Stimulated activated CD4-positive, alpha-beta T cell treated with anti-CD3 and anti-CD28 coated beads, Interleukin-1b, Interleukin-23, amount 100 ng/mL, for 1 hour (primary cell): ENCODE results near the gene TEX30.
A peak's percentile ranks its signal among the peaks of the same experiment; 100 is the strongest.
"Not testable (repeated sequence)": the region's sequence is repeated elsewhere in the genome, so short reads cannot be mapped to it uniquely, and the experiment has no call there.

Experiments used
- DNase-seq, 2 donors: peaks; one replicate each; pipeline ENCODE4 v3.0.0-alpha.2; 2020; ENCODE audit warnings: low read depth in 2 of 2

TEX30 gene

DNA sequence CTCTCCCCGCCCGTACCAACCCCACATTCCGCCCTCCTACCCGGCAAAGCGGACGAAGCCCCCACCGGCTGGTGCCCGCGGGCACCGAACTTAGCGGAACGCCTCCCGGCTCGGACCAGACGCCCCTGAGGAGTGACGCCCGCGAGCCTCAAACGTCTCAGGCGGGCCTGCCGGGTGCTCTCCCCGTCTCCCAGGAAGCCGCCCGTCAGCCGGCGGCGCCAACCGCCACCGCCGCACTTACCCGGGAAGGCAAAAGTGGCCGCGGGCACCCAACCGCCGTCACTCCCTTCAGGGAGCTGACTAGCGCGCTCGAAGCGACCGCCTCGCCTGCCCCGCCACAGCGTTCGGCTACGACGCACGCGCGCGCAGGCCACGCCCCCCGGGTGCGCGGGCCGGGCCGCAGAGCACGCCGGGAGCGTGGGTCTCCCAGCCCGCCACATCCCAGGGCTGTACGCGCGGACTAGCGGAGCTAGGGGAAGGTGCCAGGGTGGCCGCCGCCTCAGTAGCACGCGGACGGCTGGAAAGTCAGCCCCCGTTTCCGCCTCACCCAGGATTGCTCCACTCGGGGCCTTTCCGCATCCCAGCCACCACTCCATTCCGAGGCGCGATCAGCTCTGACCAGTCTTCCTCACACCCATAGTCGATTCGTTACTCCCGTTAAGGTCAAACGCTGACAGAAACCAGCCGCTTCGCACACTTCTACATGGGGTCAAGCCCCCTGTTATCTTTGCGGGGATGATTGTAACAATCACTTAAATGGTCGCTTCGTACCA lies at the start of gene TEX30:
Gene TEX30 (minus strand): TSS at position 346 of the 773 bp plus-strand sequence. CDS start 3,760 bp downstream, outside the sequence.
- peak; percentile 69 to 79 for DNase-seq

DNA sequence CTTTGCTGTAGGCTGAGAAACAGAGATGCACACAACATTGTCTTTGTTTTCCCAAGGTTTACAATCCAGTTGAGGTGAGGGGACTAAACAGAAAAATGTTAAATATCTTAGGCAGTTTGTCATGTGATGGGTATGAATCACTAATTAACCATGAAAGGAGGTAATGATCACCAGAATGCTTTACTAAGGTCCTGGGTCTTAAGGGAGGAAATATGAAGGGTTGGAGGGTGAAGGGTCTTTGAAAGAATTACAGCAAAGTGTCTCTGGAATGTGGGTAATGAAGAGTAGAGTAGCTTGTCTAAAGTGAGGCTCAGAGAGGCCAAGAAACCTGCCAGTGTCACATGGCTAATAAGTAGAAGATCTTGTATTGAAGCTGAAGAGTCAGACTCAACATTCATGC lies 44.3 kb upstream of the TEX30 start:
- DNase-seq = no peak

DNA sequence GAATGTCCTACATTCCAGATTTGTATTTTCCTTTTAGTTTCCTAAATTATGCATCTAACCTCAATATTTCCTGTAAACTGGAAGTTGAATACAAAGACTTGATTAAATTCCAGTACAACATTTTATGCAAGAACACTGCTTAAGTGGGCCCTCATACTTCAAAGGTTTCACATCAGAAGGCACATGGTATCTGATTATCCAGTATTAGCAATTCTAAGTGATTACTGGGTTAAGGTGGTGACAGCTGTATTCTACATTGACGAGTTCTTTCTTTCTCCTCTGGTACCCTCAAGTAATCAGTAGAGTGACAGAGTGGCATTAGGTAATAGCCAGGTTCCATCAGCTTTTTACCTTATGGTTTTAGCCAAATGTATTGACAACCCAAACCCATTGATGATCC lies 43.7 kb upstream of the TEX30 start:
- no peak for DNase-seq

DNA sequence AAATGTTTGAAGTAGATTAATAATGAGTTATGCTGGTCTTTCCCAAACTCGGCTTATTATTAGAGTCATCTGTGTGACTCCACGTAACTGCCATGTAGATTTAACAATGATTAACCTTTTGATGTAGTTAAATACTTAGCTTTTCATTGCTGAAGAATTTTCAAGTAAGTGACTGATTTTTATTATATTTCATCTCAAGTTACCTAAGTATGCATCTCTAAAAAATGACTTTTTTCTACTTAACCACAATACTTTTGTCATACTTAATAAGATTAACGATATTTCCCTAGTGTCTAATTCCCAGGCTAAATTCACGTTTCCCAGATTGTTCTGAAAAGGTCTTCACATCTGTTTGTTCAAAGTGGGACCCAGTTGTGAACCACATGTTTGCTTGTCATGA lies 43.1 kb upstream of the TEX30 start:
- DNase-seq = no peak

DNA sequence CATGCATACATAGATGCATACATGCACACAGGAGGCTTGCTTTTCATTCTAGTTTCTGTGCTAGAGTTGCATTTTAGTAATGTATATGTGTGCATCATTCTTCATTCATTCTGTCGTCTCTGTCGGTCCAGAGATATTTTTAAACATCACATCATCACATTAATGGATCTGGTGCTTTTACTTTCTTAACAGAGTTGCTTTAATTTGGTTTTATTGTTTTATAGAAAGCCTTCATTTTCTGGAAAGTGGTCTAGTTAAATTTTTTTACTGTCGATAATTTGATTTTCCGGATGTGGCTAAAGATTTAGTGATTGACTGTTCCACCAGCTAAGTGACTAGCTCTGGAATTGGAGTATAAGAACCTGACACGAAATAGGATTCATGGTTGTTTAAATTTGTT lies 42.2 kb upstream of the TEX30 start:
- no peak for DNase-seq

DNA sequence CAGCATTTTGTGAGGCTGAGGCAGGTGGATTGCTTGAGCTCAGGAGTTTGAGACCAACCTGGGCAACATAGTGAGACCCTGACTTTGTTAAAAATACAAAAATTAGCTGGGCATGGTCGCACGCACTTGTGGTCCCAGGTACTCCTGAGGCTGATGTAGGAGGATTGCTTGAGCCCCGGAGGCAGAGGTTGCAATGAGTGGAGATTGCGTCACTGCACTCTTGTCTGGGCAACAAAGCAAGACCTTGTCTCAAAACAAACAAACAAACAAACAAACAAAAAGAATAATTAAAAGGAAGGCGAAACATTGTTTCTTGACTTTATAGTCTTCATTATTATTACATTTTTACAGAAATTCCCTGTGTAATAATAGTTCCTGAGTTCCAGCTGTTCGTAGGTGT lies 41.2 kb upstream of the TEX30 start:
- DNase-seq = no peak

DNA sequence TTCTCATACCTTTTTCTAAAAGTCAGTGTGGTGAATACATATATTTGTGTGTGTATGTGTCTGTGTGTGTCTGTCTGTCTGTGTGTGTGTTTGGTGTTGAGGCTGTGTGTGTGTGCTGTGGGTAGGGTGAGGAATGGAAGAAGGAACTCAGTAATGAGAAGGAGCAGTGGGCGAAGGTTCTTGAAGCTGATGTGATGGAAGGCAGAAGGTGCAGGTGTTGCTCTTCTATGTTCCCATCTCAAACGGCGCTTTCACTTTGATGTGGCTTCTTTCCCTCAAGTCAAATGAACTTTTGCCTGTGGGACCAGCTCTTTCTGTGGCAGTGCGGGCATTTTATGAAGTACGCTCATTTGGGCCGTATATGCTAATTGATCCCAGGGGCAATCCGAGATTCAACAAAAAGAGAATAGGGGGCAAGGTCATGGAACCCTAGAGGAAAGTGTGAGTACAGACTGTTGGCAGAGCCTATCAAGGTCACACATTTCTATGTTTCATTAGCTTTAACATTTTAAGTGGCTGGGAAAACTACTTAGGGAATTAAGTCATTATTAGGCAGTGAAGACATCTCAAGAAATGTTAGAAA lies 40.5 kb upstream of the TEX30 start:
- no peak for DNase-seq

DNA sequence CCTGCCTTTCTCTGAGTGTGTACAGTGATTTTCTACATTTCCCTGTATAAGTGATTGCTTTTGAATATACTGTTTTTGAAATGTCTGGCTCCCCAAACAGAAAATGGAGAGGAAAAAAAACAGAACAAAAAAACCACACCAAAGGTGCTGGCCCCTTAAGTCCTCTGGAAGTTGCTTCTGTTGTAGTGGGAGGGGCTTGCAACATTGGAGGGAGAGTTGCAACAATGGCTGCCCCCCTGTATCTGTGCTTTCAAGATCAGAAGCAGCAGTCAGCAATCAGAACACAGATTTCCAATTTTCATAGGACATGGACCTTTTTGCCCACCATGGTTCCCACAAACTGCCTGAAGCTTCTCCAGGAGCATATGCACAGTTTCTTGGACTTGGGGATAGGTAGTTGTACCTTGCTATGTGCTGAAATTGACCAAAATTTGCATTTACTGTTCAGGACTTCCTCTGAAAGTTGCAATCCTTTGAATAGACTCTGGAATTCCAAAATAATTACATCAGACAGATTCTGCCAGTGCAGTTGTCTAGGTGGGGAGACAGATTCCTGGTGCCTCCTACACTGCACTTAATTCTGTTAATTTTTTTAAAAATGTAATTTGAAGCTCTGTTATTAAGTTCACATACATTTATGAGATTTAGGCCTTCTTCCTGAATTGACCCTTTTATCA lies 39.2 kb upstream of the TEX30 start:
- DNase-seq = no peak

DNA sequence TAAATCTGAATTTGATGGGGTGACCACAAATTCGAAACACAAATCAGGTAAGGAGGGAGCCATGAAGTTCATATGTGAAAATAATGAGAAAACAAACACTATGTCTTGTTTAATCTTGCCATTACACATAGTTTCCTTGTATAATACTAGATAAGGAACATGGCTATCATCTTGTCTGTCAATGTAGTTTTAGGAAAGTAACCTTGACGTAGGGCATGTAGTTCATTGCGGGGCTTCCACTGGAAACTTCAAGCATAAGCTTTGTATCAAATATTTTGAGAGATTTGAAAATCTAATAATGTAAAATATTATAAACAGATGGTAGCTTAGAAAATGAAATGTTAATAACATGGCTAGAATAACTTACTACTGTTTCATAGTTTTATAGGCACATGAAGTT lies 34.1 kb upstream of the TEX30 start:
- DNase-seq = no peak

DNA sequence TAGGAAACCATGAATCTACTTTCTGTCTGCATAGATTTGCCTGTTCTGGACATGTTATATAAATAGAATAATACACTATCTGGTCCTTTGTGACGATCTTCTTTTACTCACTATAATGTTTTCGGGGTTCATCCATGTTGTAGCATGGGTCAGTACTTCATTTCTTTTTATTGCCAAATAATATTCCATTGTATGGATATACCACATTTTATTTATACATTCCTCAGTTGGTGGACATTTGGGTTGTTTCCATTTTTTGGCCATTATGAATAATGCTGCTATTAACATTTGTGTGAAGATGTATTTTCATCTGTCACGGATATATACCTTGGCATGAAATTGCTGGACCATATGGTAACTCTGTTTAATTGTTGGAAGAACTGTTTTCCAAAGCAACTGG lies 32.1 kb upstream of the TEX30 start:
- no peak for DNase-seq

DNA sequence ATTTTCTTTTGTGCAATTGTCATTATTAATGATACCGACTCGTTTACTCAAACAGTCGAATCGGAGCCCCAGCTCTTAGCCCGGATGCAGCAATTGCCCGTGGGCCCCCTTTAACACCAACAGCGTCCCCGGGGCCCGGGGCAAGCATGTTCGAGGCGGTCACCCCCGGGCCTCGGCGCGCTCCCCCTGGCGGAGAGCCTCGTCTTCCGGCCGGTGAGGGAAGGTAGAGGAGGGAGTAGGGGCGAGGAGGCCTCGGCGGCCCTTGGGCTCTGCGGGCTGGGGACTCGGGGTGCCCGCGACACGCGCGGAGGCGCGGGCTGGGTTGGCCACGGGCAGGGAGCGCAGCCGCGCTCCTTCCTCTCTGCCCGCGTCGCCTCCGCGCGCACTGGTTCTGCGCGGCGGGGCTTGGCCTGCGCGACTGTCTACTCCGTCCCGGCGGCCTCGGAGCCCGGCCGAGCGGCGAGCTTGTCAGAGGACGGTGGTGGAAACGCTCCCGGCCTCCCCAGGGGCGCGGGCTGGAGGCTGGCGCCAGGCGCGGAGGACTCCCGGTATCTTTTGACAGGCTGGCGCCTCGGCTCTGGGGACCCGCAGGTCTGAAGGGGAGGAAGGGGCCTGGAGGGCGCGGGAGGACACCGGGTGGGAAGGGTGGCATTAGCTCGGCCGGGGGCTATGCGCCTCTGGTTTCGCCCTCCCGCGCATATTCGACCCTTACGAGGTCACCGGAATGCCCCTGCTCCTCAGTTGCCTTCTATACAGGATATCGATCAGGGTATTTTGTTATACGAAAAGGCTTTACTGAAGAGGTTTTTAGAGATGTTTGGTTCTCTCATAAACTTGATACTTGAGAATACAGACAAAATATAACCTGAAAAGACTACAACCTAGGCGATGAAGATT lies 26.8 kb upstream of the TEX30 start:
- peak; percentile 58 to 73 for DNase-seq

DNA sequence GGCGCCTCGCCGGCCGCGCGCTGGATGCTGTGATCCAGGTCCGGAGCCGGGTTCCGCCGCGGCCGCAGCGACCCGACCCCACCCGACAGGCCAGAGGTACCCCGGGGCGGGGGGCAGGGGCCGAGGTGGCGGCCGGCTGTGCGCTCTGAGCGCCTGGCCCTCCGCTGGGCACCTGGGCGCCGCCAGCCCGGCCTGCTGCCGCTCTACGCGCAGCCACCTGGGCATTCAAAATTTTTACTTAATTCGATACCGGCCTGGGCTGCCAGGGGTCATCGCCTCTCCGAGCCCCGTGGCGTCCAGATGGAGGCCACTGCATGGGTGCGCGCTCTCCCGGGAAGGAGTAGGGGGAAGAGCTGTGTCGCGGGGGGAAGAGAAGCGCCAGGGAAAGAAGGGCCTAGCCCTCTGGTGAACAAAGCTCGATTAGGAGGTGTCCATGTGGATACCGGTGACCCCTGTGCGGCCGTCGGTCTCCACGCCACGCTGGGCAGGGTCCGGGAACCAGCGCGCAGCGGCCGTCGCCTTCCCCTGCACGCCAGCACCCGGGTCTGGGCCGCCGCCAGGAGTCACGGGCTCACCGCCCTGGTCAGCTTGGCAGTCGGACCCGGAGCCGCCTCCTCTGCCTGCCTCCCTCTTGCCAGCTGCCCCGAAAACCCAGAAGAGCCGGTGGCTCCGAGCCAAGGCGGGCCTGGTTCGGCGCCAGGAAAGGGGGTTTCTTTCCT lies 26.0 kb upstream of the TEX30 start:
- DNase-seq = no peak

DNA sequence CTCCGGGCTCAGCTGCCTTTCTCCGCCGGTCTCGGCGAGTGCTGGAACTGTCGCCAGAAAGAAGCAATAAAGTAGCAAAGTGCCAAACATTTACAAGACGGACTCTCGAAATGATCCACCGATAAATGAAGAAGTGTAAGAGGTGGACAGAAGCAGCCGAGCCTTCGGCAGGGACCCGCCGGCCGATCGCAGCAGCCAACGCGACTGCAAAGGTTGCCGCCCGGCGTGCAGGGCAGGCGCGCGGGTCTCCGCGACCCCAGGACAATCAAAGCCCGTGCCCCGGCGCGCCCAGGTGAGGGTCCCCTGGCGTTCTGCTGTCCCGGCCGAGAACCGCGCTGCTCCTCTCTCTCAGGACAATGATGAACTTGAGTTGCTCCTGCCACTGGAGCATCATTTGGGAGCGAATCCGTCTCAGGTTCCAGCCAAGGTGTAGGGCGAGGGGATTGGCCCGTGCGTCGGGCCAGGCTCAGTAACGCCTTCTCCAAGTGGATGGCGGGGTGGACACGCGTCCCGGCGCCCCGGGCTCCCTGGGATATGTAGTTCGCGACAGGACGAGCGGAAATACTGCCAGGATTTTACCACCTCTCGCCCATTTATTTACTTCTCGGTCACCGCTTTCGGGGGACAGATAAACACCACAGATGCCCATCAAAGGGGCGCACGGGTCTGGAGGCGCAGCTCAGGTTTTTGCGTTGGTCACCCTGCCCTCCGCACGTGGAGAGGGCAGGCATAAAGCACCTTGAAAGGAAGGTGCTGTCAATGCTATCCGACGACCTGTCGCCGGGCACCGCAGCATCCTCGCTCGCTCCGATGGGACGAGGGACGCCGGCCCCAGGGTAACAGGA lies 25.2 kb upstream of the TEX30 start, which contains the start of the genes BIVM and POGLUT2:
Gene BIVM (plus strand): TSS at position 539 of the 845 bp plus-strand sequence. CDS start 8,149 bp downstream, outside the sequence.
Gene POGLUT2 (minus strand): TSS at position 396 of the 845 bp plus-strand sequence. CDS start 306 bp downstream, at position 90.
- no peak for DNase-seq

DNA sequence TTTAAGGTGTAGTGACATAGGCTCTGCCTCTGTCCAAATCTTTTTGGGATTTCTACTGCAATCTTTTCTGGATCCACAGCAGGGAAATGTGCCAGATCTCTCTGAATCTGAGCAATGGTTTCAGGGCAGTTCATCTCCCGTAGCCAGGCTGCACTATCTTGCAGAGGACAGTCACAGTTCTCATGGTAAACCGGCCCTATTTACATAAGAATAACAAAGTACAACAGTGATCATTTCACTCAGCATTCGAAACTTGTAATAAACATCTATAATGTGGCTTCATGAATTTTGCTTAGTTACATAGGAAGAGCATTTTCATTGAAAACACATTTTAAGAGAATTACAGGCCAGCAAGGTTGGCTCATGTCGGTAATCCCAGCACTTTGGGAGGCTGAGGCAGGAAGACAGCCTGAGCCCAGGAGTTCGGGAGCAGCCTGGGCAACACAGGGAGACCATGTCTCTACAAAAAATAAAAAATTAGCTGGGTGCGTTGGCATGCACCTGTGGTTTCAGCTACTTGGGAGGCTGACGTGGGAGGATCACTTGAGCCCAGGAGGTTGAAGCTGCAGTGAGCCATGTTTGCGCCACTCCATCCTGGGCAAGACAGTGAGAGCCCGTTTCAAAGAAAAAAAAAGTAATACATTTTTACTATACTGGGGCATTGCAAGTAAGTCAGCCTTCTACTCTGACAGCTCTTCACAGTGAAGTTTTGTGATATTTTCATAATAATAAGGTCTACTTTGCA lies 20.2 kb upstream of the TEX30 start:
- DNase-seq = no peak

DNA sequence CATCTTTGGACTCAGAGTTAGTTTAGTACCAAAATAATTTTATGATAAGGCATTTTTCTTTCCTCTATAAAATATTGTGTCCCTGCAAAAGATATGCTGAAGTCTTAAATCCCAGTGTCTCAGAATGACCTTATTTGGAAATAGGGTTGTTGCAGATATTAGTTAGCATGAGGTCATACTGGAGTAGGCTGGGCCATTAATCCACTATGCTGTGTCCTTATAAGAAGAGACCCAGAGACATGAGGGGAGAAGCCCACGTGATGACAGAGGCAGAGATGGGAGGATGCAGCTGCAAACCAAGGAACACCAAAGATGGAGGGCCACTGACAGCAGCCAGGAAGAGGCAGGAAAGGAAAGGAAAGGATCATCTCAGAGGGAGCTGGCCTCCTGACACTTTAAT lies 18.8 kb upstream of the TEX30 start:
- no peak for DNase-seq

DNA sequence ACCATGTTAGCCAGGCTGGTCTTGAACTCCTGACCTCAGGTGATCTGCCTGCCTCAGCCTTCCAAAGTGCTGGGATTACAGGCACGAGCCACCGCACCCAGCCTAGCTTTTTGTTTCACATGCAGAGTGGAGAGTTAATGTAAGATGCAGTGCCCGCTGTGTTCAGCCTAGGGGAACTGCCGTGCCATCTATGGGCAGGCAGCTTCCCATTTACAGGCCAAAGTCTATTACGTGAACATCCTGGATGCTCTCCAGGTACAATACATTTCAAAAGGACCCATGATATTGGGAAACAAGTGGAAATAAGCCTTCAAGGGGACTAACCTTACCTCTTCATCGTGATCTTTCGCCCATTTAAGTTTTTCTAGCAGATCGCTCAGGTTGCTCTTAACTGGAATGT lies 15.1 kb upstream of the TEX30 start:
- DNase-seq = no peak

DNA sequence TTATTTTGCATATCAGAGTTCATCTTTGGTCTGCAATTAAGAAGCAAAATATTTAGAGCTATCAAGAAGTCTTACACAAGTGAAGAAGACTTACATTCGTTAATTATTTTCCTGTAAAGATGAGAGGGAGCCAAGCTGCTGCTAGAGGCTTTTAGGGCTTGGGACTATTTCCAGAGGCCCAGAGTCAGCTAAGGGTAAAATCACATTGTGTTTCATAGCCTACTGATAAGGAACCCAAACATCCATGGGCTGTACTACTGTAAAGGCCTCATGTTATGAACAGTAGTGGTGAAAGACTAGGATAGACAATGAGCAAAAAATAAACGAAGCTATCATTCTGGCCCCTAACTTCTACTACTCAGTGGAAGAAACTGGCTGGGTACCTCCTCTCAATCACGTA lies 10.9 kb upstream of the TEX30 start:
- no peak for DNase-seq

DNA sequence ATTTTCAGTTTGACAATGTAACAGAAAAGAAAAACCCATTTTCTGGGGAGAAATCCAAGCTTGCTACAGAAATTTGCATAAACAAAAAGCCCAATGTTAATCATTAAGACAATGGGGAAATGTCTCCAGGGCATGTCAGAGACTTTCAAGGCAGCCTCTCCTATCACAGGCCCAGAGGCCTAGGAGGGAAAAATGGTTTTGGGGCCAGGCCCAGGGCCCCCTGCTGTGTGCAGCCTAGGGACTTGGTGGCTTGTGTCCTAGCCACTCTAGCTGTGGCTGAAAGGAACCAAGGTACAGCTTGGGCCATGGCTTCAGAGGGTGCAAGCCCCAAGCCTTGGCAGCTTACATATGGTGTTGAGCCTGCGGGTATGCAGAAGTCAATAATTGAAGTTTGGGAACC lies 8.0 kb upstream of the TEX30 start:
- no peak for DNase-seq

DNA sequence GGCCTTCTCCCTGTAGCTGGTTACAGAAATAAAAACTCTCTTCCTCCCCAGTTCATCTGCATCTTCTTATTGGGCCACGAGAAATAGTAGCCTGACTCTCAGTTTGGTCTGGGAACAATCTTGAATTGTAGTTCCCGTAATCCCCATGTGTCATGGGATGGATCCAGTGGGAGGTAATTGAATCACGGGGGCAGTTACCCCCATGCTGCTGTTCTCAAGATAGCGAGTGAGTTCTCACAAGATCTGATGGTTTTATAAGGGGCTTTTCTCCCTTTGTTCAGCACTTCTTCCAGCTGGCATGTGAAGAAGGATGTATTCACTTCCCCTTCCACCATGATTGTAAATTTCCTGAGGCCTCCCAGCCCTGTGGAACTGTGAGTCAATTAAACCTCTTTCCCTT lies 7.1 kb upstream of the TEX30 start:
- DNase-seq = not testable (repeated sequence)
